SHP77 treated with DMSO at 0.1 percent for 48 hours (cell line): ENCODE measurements around the gene MAGEB17.

Experiments
- DNase-seq: peaks from one replicate; lab custom pipeline; 2025; lab: John Stamatoyannopoulos, UW

MAGEB17 gene

GRCh38 chrX:16210061-16210460, 42.8 kb downstream of the MAGEB17 start:
- no peak for DNase-seq

DNA sequence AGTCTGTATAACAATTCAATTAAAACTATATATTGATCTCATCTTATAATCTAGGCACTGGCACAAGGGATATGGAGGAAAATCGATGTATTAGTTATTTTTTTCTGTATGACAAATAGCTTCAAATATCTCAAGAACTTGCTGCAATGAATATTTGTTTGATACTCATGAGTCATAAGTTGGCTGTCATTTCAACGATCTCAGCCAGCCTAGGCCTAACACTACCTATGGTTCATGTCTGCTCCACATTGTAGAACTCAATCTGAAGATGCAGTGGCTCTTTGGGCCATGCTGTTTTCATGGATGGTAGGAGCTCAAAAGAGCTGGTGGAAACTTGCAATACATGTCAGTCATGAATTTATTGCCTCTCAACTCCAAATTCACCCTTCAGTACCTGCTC, 44.7 kb downstream of the MAGEB17 start:
- no peak for DNase-seq

DNA sequence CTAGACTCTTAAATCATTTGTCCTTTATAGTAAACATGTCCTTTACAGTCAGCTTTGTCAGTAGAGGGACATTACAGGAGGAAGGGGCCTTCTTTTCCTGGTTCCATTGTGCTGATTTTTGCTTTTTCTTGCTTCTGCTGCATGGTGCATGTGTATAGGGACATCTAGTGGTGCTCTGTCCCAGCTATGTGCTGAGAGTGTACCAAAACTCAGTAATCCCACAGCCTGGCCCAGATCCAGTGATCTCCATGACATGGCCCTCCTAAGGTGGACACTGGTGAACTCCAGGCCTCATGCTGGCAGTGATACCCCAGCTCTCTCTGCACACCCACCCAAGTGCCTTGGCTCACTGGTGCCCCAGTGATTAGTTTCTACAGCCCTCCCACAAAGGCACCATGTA, 45.2 kb downstream of the MAGEB17 start:
- DNase-seq: no peak

- DNase-seq: no peak
These were observed 46.7 kb downstream of the MAGEB17 start for GRCh38 chrX:16213961-16214360.

DNA sequence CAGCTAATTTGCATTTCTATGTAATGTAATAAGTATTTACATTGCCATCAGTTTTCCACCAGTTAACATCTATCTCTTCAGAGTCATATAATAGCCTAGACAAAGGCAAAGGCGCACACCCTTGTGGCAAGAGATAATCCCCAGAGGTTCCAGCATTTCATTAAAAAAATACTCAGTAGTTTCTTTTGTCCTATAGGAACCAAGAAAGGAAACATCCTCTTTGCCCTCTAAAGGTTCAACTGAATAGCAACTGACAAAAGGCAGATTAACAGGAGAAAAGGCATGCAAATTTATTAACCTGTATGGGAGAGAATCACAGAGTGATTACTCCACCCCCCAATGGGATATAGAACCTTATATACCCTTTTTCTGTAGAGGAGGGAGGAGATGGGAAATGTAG, 48.4 kb downstream of the MAGEB17 start:
- no peak for DNase-seq
